Upper lobe of right lung (tissue), 1 donor: Measurements from ENCODE around the gene PHKG1. TPM values are rescaled to one million over a fixed set of nuclear protein-coding genes. Genes with fewer than 3 reads are reported as not detected.
"Not testable (repeated sequence)": the region's sequence is repeated elsewhere in the genome, so short reads cannot be mapped to it uniquely, and the experiment has no call there.

Experiments
- ATAC-seq: fragments of 200-7000 bp; cut with Tn5 transposase; one replicate; pipeline ENCODE4 v1.9.1; 2020; ENCODE audit warnings: mild to moderate bottlenecking, moderate library complexity
- DNase-seq: peaks from one replicate; pipeline ENCODE4 v3.0.0-alpha.2; 2020
- H3K27ac ChIP-seq: fragments of 200-600 bp; one replicate; pipeline ENCODE4 v1.8.0; 2022
- H3K27me3 ChIP-seq: fragments of 200-600 bp; one replicate; pipeline ENCODE4 v1.8.0; 2022; ENCODE audit warnings: mild to moderate bottlenecking
- H3K36me3 ChIP-seq: fragments of 200-600 bp; one replicate; pipeline ENCODE4 v1.8.0; 2022
- H3K4me1 ChIP-seq: fragments of 200-600 bp; one replicate; pipeline ENCODE4 v1.8.0; 2022
- H3K4me3 ChIP-seq: fragments of 200-600 bp; one replicate; pipeline ENCODE4 v1.8.0; 2022; ENCODE audit warnings: mild to moderate bottlenecking
- H3K9me3 ChIP-seq: fragments of 200-600 bp; one replicate; pipeline ENCODE4 v1.8.0; 2022
- CTCF ChIP-seq: fragments of 200-600 bp; IDR thresholded peaks from one replicate; pipeline ENCODE4 v1.8.0; 2022; ENCODE audit warnings: antibody characterized with exemption
- intact Hi-C: fragments of 100-400 bp; cut with DNase I; formaldehyde crosslinking; loops from one replicate; pipeline ENCODE4 v1.11.0; 2022
- total RNA-seq: library from RNA; stranded (reverse); fragmentation: NEBNext Ultra II Directional; extraction: Animal tissue kit (Norgen Biotek cat#: 25700); gene quantifications from one replicate; pipeline ENCODE4 v1.2.1, GENCODE V29; 2021
- donor health status: DM: no; HTN: yes; CAD: no; lungs with severe emphysema.

Gene PHKG1
- total RNA-seq, 1 donor from 2014 or later = 0.72 TPM

- ATAC-seq = no peak
- Histone ChIP-seq H3K4me1 (peaks cover 26% of the 10 kb centered on the region), H3K27ac (peak overlapping the region; percentile 12)
Measured at GRCh38 chr7:56046721-56047445, 45.9 kb downstream of the PHKG1 start.

GRCh38 chr7:56045758-56046157, 47.0 kb downstream of the PHKG1 start:
- intact Hi-C loops, H3K9me3 ChIP-seq, H3K27ac ChIP-seq, H3K4me3 ChIP-seq, DNase-seq, H3K27me3 ChIP-seq, H3K36me3 ChIP-seq: not testable (repeated sequence)
- peaks cover 26% of the 10 kb centered on the region for H3K4me1 ChIP-seq
- peak; percentile 57 for ATAC-seq

More at GRCh38 chr7:56046721-56047445, 45.9 kb downstream of the PHKG1 start:
- Histone ChIP-seq H3K4me3 (no peak overlapping the region), H3K36me3 (no peaks in the 10 kb centered on the region), H3K27me3 (no peaks in the 10 kb centered on the region), H3K9me3 (no peaks in the 10 kb centered on the region)
- intact Hi-C loops = no loop called here
- no peak for TF ChIP-seq CTCF
- DNase-seq = peak; percentile 3

- Histone ChIP-seq H3K27ac (no peak overlapping the region), H3K4me1 (no peaks in the 10 kb centered on the region), H3K36me3 (no peaks in the 10 kb centered on the region), H3K4me3 (no peak overlapping the region), H3K9me3 (no peaks in the 10 kb centered on the region), H3K27me3 (no peaks in the 10 kb centered on the region)
- DNase-seq (no peak), ATAC-seq (no peak)
- intact Hi-C loops = no loop called here
- TF ChIP-seq CTCF = no peak
Measured at GRCh38 chr7:56040730-56041129, 52.0 kb downstream of the PHKG1 start.

GRCh38 chr7:56033671-56034432, 58.9 kb downstream of the PHKG1 start:
- peak; percentile 84 for DNase-seq
- Histone ChIP-seq H3K27ac (peak overlapping the region; percentile 61), H3K36me3 (no peaks in the 10 kb centered on the region), H3K27me3 (no peaks in the 10 kb centered on the region), H3K4me1 (peaks cover 4% of the 10 kb centered on the region), H3K9me3 (no peaks in the 10 kb centered on the region), H3K4me3 (peak overlapping the region; percentile 63)
- ATAC-seq = peak; percentile 94
- intact Hi-C loops = no loop called here
- TF ChIP-seq CTCF = peak; percentile 45

- H3K36me3 ChIP-seq, intact Hi-C loops, H3K4me1 ChIP-seq, ATAC-seq, H3K9me3 ChIP-seq, H3K27ac ChIP-seq, H3K4me3 ChIP-seq, H3K27me3 ChIP-seq, DNase-seq: not testable (repeated sequence)
Measured at GRCh38 chr7:56032578-56032977, 60.2 kb downstream of the PHKG1 start.

- H3K4me1 ChIP-seq, intact Hi-C loops, H3K9me3 ChIP-seq, DNase-seq, H3K36me3 ChIP-seq, H3K27me3 ChIP-seq, H3K27ac ChIP-seq, H3K4me3 ChIP-seq, ATAC-seq: not testable (repeated sequence)
Measured at GRCh38 chr7:56031556-56031955, 61.2 kb downstream of the PHKG1 start.

- no peaks in the 10 kb centered on the region for H3K9me3 ChIP-seq
- H3K4me3 ChIP-seq = no peak overlapping the region
- intact Hi-C loops = no loop called here
- no peak overlapping the region for H3K27ac ChIP-seq
- H3K4me1 ChIP-seq = peaks cover 4% of the 10 kb centered on the region
- no peaks in the 10 kb centered on the region for H3K27me3 ChIP-seq
- ATAC-seq (no peak), DNase-seq (no peak)
- no peak for TF ChIP-seq CTCF
- no peaks in the 10 kb centered on the region for H3K36me3 ChIP-seq
Measured at GRCh38 chr7:56030340-56030739, 62.4 kb downstream of the PHKG1 start.
